ENCODE data around the gene PLCG2.
"Not testable (repeated sequence)": the region's sequence is repeated elsewhere in the genome, so short reads cannot be mapped to it uniquely, and the experiment has no call there.

Gene PLCG2

GRCh38 chr16:81778861-81779535, at the start of gene PLCG2:
Gene PLCG2 (plus strand): TSS chr16:81779291. CDS start chr16:81785990, 6,699 bp downstream.
- DNase-seq (ENCODE audit: low spot score) = peak; percentile 95

- peak; percentile 68 for DNase-seq (ENCODE audit: low spot score)
These were observed 49.6 kb upstream of the PLCG2 start for GRCh38 chr16:81729451-81729850.

- DNase-seq (ENCODE audit: low spot score) = peak; percentile 99
These were observed 48.7 kb upstream of the PLCG2 start for GRCh38 chr16:81730090-81731051.

- no peak for DNase-seq (ENCODE audit: low spot score)
These were observed 47.4 kb upstream of the PLCG2 start for GRCh38 chr16:81731649-81732048.

- no peak for DNase-seq (ENCODE audit: low spot score)
These were observed 46.4 kb upstream of the PLCG2 start for GRCh38 chr16:81732699-81733098.

- DNase-seq (ENCODE audit: low spot score) = no peak
These were observed 45.8 kb upstream of the PLCG2 start for GRCh38 chr16:81733295-81733694.

GRCh38 chr16:81734632-81735434, 44.3 kb upstream of the PLCG2 start:
- DNase-seq (ENCODE audit: low spot score) = no peak

GRCh38 chr16:81737885-81738536, 41.1 kb upstream of the PLCG2 start:
- DNase-seq (ENCODE audit: low spot score) = peak; percentile 82

GRCh38 chr16:81738783-81739496, 40.2 kb upstream of the PLCG2 start:
- no peak for DNase-seq (ENCODE audit: low spot score)

- no peak for DNase-seq (ENCODE audit: low spot score)
These were observed 39.6 kb upstream of the PLCG2 start for GRCh38 chr16:81739503-81739902.

- DNase-seq (ENCODE audit: low spot score) = peak; percentile 37
These were observed 38.9 kb upstream of the PLCG2 start for GRCh38 chr16:81740169-81740568.

GRCh38 chr16:81741430-81741770, 37.7 kb upstream of the PLCG2 start:
- DNase-seq (ENCODE audit: low spot score) = not testable (repeated sequence)

- no peak for DNase-seq (ENCODE audit: low spot score)
These were observed 34.7 kb upstream of the PLCG2 start for GRCh38 chr16:81744385-81744784.

- DNase-seq (ENCODE audit: low spot score) = no peak
These were observed 34.2 kb upstream of the PLCG2 start for GRCh38 chr16:81744911-81745310.

- DNase-seq (ENCODE audit: low spot score) = peak; percentile 78
These were observed 33.2 kb upstream of the PLCG2 start for GRCh38 chr16:81745704-81746558.

GRCh38 chr16:81746566-81746965, 32.5 kb upstream of the PLCG2 start:
- no peak for DNase-seq (ENCODE audit: low spot score)

- DNase-seq (ENCODE audit: low spot score) = no peak
These were observed 30.5 kb upstream of the PLCG2 start for GRCh38 chr16:81748476-81749198.

- DNase-seq (ENCODE audit: low spot score) = no peak
These were observed 26.7 kb upstream of the PLCG2 start for GRCh38 chr16:81752225-81752875.

- DNase-seq (ENCODE audit: low spot score) = no peak
These were observed 26.2 kb upstream of the PLCG2 start for GRCh38 chr16:81752876-81753227.
